Tibial artery (tissue), 4 donors: ENCODE measurements around the gene SPHK2.

ENCODE experiments used
- DNase-seq, 2 donors: peaks; one replicate each; pipeline ENCODE4 v3.0.0-alpha.2; 2019
- H3K27ac ChIP-seq, 2 donors: fragments of 200-600 bp; sonication (generic) in 1 of 2; 1 replicate in 1 of 2; 2 replicates in 1 of 2; pipeline ENCODE4 v1.5.1; 2018 to 2019; ENCODE audit warnings: mild to moderate bottlenecking in 1 of 2
- H3K27me3 ChIP-seq, 2 donors: fragments of 200-600 bp; sonication (generic) in 1 of 2; one replicate each; pipeline versions ENCODE4 v1.5.1 to v1.6.0; 2016 to 2019
- H3K36me3 ChIP-seq, 3 donors: fragments of 200-600 bp; sonication (generic) in 2 of 3; one replicate each; pipeline ENCODE4 v1.5.1; 2016 to 2019; ENCODE audit warnings: mild to moderate bottlenecking in 2 of 3
- H3K4me1 ChIP-seq, 4 donors: fragments of 200-600 bp; sonication (generic) in 2 of 4; 1 replicate in 3 of 4; 2 replicates in 1 of 4; pipeline ENCODE4 v1.5.1; 2016 to 2019
- H3K4me3 ChIP-seq, 2 donors: fragments of 200-600 bp; sonication (generic) in 1 of 2; 1 replicate in 1 of 2; 2 replicates in 1 of 2; pipeline ENCODE4 v1.5.1; 2018 to 2019; ENCODE audit warnings: mild to moderate bottlenecking in 2 of 2
- H3K9me3 ChIP-seq, 3 donors: fragments of 200-600 bp; sonication (generic) in 1 of 3; one replicate each; pipeline ENCODE4 v1.5.1; 2016 to 2019
- CTCF ChIP-seq, 2 experiments: fragments of 200-600 bp in 1 of 2; fragments of 450-650 bp in 1 of 2; IDR thresholded peaks; one replicate each; pipeline ENCODE4 v1.5.1; 2017 to 2019; ENCODE audit warnings: antibody characterized with exemption in 2 of 2, mild to moderate bottlenecking in 1 of 2, moderate library complexity in 1 of 2
- intact Hi-C: fragments of 100-400 bp; cut with DNase I; formaldehyde crosslinking; loops from one replicate; pipeline ENCODE4 v1.15.0; 2023; ENCODE audit warnings: low total_unique reads

The SPHK2 gene

GRCh38 chr19:48672994-48673393 lies 53.7 kb downstream of the SPHK2 start, which contains the start of gene NTN5:
Gene NTN5, minus strand, starts transcription at chr19:48673017. Its CDS starts 2,031 bp downstream, at chr19:48670986.
- DNase-seq = no peak
- Histone ChIP-seq H3K27ac (no peak within 1 kb of the TSS), H3K36me3 (no peaks in the 10 kb centered on the region), H3K4me1 (peaks cover 0 to 9% (median 3%) of the 10 kb centered on the region in 4 donors), H3K4me3 (no peak within 1 kb of the TSS), H3K9me3 (no peaks in the 10 kb centered on the region), H3K27me3 (no peaks in the 10 kb centered on the region)
- intact Hi-C loops = loop anchor here (2.0 kb wide), 1 partner anchor 26 kb away; the partner anchor contains the start of gene CA11
- TF ChIP-seq CTCF (IDR thresholded peaks at IDR 0.05) = no peak

- Histone ChIP-seq H3K4me3 (no peak overlapping the region), H3K27ac (no peak overlapping the region), H3K27me3 (no peaks in the 10 kb centered on the region), H3K9me3 (no peaks in the 10 kb centered on the region), H3K36me3 (no peaks in the 10 kb centered on the region), H3K4me1 (peaks cover 0 to 9% (median 3%) of the 10 kb centered on the region in 4 donors)
- TF ChIP-seq CTCF (IDR thresholded peaks at IDR 0.05) = no peak
- no peak for DNase-seq
- intact Hi-C loops = loop anchor here (2.0 kb wide), 1 partner anchor 27 kb away; the partner anchor contains the start of gene CA11
Observed at GRCh38 chr19:48673436-48674100, 54.3 kb downstream of the SPHK2 start.

GRCh38 chr19:48674216-48674809 lies 55.0 kb downstream of the SPHK2 start:
- Histone ChIP-seq H3K36me3 (no peaks in the 10 kb centered on the region), H3K27me3 (no peaks in the 10 kb centered on the region), H3K9me3 (no peaks in the 10 kb centered on the region), H3K27ac (no peak overlapping the region), H3K4me3 (no peak overlapping the region), H3K4me1 (peaks cover 0 to 9% (median 3%) of the 10 kb centered on the region in 4 donors)
- no peak for TF ChIP-seq CTCF (IDR thresholded peaks at IDR 0.05)
- intact Hi-C loops = no loop called here
- DNase-seq = no peak

- no peak overlapping the region for H3K4me3 ChIP-seq
- H3K27me3 ChIP-seq = no peaks in the 10 kb centered on the region
- no peak overlapping the region for H3K27ac ChIP-seq
- H3K4me1 ChIP-seq = peaks cover 0 to 9% (median 3%) of the 10 kb centered on the region in 4 donors
- TF ChIP-seq CTCF (IDR thresholded peaks at IDR 0.05) = peak; percentile 81 to 82
- no peaks in the 10 kb centered on the region for H3K36me3 ChIP-seq
- intact Hi-C loops = loop anchor here (5.0 kb wide), 1 partner anchor 67 kb away; the partner anchor contains the start of gene RASIP1
- no peaks in the 10 kb centered on the region for H3K9me3 ChIP-seq
- DNase-seq = peak; percentile 82 to 88
Observed at GRCh38 chr19:48674921-48675824, 55.9 kb downstream of the SPHK2 start.

GRCh38 chr19:48676487-48676886 lies 57.2 kb downstream of the SPHK2 start:
- TF ChIP-seq CTCF (IDR thresholded peaks at IDR 0.05) = no peak
- Histone ChIP-seq H3K4me1 (peaks cover 0 to 9% (median 3%) of the 10 kb centered on the region in 4 donors), H3K27me3 (no peaks in the 10 kb centered on the region), H3K27ac (no peak overlapping the region), H3K4me3 (no peak overlapping the region), H3K36me3 (no peaks in the 10 kb centered on the region), H3K9me3 (no peaks in the 10 kb centered on the region)
- intact Hi-C loops = loop anchor here (5.0 kb wide), 1 partner anchor 66 kb away; the partner anchor contains the start of gene RASIP1
- no peak for DNase-seq
